SK-N-SH (cell line): ENCODE results near the gene UCK1.

Experiments
- CTCF ChIP-seq: fragments of 200-600 bp; sonication (generic); IDR thresholded peaks from 2 replicates; pipeline ENCODE4 v1.6.1; 2017; ENCODE audit warnings: antibody characterized with exemption, mild to moderate bottlenecking, moderate library complexity
- EP300 ChIP-seq, 2 experiments: IDR thresholded peaks; 2 replicates each; pipeline versions ENCODE4 v1.4.0 to v1.6.1; 2012; ENCODE audit warnings: borderline replicate concordance in 1 of 2, low read depth in 1 of 2, low read length in 1 of 2
- EZH2phosphoT487 ChIP-seq: fragments of 200-600 bp; sonication (generic); IDR thresholded peaks from 2 replicates; pipeline ENCODE4 v1.6.1; 2017; ENCODE audit warnings: low read depth, mixed run types, mild to moderate bottlenecking, antibody characterized with exemption, moderate library complexity, borderline replicate concordance
- GABPA ChIP-seq: IDR thresholded peaks from 2 replicates; pipeline ENCODE4 v1.4.0; 2012; ENCODE audit warnings: low read depth, mild to moderate bottlenecking
- IRF3 ChIP-seq: fragments of 150-350 bp; IDR thresholded peaks from 2 replicates; pipeline ENCODE4 v1.6.1; 2016; ENCODE audit warnings: mild to moderate bottlenecking, low read depth, low read length
- JUND ChIP-seq: IDR thresholded peaks from 2 replicates; pipeline ENCODE4 v1.4.0; 2012
- MXI1 ChIP-seq: IDR thresholded peaks from 2 replicates; pipeline ENCODE4 v1.6.1; 2012; ENCODE audit warnings: mild to moderate bottlenecking, low read depth, low read length, improper control_type of control experiment
- PBX3 ChIP-seq: IDR thresholded peaks from 2 replicates; pipeline ENCODE4; 2012
- POLR2AphosphoS5 ChIP-seq: IDR thresholded peaks from 2 replicates; pipeline ENCODE4 v1.6.1; 2012; ENCODE audit warnings: low read depth, low read length
- RAD21 ChIP-seq: IDR thresholded peaks from 2 replicates; pipeline ENCODE4 v1.6.1; 2012; ENCODE audit warnings: mild to moderate bottlenecking, low read length
- TCF12 ChIP-seq: IDR thresholded peaks from 2 replicates; pipeline ENCODE4 v1.4.0; 2012
- TEAD4 ChIP-seq: IDR thresholded peaks from 2 replicates; pipeline ENCODE4 v1.4.0; 2012; ENCODE audit warnings: mild to moderate bottlenecking, borderline replicate concordance; ENCODE audit not compliant: insufficient read depth
- USF1 ChIP-seq: IDR thresholded peaks from 2 replicates; pipeline ENCODE4 v1.4.0; 2012; ENCODE audit warnings: low read depth, borderline replicate concordance

GRCh38 chr9:131578021-131578420, 47.0 kb upstream of the UCK1 start:
- TF ChIP-seq RAD21 (no peak), CTCF (no peak), POLR2AphosphoS5 (no peak), MXI1 (no peak), JUND (no peak), EZH2phosphoT487 (no peak), GABPA (no peak), IRF3 (no peak), TEAD4 (no peak), PBX3 (no peak), EP300 (IDR thresholded peaks at IDR 0.05; ENCODE audit: borderline replicate concordance in 1 of 2, low read depth in 1 of 2, low read length in 1 of 2) (no peak), USF1 (no peak), TCF12 (no peak)
